DMS53 treated with DMSO at 0.1 percent for 48 hours (cell line): ENCODE data around the gene NARF.
"Not testable (repeated sequence)": the region's sequence is repeated elsewhere in the genome, so short reads cannot be mapped to it uniquely, and the experiment has no call there.

Experiments
- DNase-seq: peaks from one replicate; lab custom pipeline; 2025; ENCODE audit not compliant: unreplicated experiment; lab: John Stamatoyannopoulos, UW

NARF gene

DNA sequence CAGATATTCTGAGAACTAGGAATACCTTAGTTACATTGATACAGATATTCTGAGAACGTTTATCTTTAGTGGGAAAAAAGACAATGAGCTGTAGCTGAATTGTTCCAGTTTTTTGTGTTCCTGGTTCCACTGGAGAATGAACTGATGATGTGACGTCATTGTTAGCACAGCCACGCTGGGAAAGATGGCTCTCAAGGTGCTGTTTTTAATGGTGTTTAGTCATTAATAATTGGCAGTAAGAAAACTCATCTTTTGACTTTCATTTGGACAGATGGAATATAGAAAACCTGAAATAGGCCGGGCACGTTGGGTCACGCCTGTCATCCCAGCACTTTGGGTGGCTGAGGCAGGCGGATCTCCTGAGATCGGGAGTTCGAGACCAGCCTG, 71.4 kb downstream of the NARF start:
- DNase-seq: no peak

- DNase-seq: no peak
These were observed 72.9 kb downstream of the NARF start for GRCh38 chr17:82531431-82531881.

DNA sequence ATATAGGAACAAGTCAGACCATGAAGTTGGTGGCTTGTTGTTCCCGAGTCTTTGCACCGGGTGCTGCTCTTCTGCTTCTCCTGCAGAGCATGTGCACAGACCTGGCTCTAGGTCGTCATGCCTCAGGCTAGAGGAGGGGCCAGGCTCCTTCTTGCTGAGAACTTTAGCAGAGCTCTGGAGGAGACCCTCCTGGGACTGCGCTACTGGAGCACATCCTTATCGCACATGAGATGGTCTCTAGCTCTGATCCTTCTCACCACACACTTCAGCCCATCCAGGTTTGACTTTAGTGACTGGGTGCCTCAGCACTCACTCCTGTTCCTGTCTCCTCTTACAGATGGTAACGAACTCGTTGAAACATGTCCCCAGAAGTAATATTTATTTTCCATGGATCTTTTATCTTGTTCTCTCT, 75.9 kb downstream of the NARF start:
- no peak for DNase-seq

DNA sequence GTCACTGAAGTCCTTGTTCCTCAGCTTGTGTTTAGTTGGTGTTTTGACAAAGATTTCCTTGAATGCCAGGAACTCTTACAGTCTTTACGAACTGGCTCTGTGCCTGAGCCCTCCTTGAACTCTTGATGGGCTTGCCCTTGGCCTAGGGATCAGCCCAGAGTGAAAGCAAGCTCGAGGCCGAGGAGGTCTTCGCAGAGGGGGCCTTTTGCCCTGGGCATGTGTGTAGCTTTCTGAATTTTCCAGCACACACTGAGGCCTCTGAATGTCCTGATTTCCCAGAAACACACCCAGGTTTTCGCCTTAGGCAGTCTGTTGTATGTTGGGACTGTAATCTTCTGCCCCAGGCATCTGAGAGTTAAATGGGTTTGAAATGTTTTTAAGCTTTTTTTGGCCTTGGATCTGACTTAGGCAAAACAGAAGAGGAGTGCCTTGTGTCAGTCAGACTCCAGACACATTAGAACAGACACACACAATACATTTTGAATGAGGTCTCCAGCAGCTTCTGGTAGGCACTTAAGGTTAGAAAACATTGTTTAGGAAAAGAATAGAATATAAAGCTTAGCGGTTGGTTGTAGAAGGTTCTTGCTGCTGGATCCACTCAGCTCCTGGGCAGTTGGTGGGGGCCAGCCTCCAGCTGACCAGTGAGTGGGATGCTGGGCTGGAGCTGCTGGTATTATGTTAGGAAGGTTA, 78.1 kb downstream of the NARF start:
- no peak for DNase-seq

- not testable (repeated sequence) for DNase-seq
These were observed 78.7 kb downstream of the NARF start for GRCh38 chr17:82537228-82537627.

DNA sequence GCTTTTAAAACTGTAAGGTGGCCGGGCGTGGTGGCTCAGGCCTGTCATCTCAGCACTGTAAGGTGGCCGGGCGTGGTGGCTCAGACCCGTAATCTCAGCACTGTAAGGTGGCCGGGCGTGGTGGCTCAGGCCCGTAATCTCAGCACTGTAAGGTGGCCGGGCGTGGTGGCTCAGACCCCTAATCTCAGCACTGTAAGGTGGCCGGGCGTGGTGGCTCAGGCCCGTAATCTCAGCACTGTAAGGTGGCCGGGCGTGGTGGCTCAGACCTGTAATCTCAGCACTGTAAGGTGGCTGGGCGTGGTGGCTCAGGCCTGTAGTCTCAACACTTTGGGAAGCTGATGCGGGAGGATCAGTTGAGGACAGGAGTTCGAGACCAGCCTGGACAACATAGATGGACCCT, 80.5 kb downstream of the NARF start:
- DNase-seq: not testable (repeated sequence)
